Upper lobe of right lung (tissue), 1 donor: ENCODE results near the gene WDPCP. TPM values are rescaled to one million over a fixed set of nuclear protein-coding genes. Genes with fewer than 3 reads are reported as not detected.
"Not testable (repeated sequence)": the region's sequence is repeated elsewhere in the genome, so short reads cannot be mapped to it uniquely, and the experiment has no call there.

ENCODE experiments used
- ATAC-seq: fragments of 200-7000 bp; cut with Tn5 transposase; one replicate; pipeline ENCODE4 v1.9.1; 2020; ENCODE audit warnings: mild to moderate bottlenecking, moderate library complexity
- DNase-seq: peaks from one replicate; pipeline ENCODE4 v3.0.0-alpha.2; 2020
- H3K27ac ChIP-seq: fragments of 200-600 bp; one replicate; pipeline ENCODE4 v1.8.0; 2022
- H3K27me3 ChIP-seq: fragments of 200-600 bp; one replicate; pipeline ENCODE4 v1.8.0; 2022; ENCODE audit warnings: mild to moderate bottlenecking
- H3K36me3 ChIP-seq: fragments of 200-600 bp; one replicate; pipeline ENCODE4 v1.8.0; 2022
- H3K4me1 ChIP-seq: fragments of 200-600 bp; one replicate; pipeline ENCODE4 v1.8.0; 2022
- H3K4me3 ChIP-seq: fragments of 200-600 bp; one replicate; pipeline ENCODE4 v1.8.0; 2022; ENCODE audit warnings: mild to moderate bottlenecking
- H3K9me3 ChIP-seq: fragments of 200-600 bp; one replicate; pipeline ENCODE4 v1.8.0; 2022
- intact Hi-C: fragments of 100-400 bp; cut with DNase I; formaldehyde crosslinking; loops from one replicate; pipeline ENCODE4 v1.11.0; 2022
- total RNA-seq: library from RNA; stranded (reverse); fragmentation: NEBNext Ultra II Directional; extraction: Animal tissue kit (Norgen Biotek cat#: 25700); gene quantifications from one replicate; pipeline ENCODE4 v1.2.1, GENCODE V29; 2021
- TF ChIP-seq, protein P1 (sequence below): fragments of 200-600 bp; IDR thresholded peaks from one replicate; pipeline ENCODE4 v1.8.0; 2022; ENCODE audit warnings: antibody characterized with exemption
- donor health status: DM: no; HTN: yes; CAD: no; lungs with severe emphysema.

WDPCP gene
- total RNA-seq, 1 donor from 2014 or later, result 8.6 TPM

GRCh38 chr2:63092401-63092800, 495.9 kb downstream of the WDPCP start:
- no peaks in the 10 kb centered on the region for H3K36me3 ChIP-seq
- H3K27ac ChIP-seq, result no peak overlapping the region
- H3K4me1 ChIP-seq, result no peaks in the 10 kb centered on the region
- H3K27me3 ChIP-seq, result no peaks in the 10 kb centered on the region
- DNase-seq (no peak), ATAC-seq (no peak)
- no peaks in the 10 kb centered on the region for H3K9me3 ChIP-seq
- intact Hi-C loops, result no loop called here
- H3K4me3 ChIP-seq, result no peak overlapping the region
- TF ChIP-seq, protein P1, sequence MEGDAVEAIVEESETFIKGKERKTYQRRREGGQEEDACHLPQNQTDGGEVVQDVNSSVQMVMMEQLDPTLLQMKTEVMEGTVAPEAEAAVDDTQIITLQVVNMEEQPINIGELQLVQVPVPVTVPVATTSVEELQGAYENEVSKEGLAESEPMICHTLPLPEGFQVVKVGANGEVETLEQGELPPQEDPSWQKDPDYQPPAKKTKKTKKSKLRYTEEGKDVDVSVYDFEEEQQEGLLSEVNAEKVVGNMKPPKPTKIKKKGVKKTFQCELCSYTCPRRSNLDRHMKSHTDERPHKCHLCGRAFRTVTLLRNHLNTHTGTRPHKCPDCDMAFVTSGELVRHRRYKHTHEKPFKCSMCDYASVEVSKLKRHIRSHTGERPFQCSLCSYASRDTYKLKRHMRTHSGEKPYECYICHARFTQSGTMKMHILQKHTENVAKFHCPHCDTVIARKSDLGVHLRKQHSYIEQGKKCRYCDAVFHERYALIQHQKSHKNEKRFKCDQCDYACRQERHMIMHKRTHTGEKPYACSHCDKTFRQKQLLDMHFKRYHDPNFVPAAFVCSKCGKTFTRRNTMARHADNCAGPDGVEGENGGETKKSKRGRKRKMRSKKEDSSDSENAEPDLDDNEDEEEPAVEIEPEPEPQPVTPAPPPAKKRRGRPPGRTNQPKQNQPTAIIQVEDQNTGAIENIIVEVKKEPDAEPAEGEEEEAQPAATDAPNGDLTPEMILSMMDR, result no peak

GRCh38 chr2:63086687-63087086, 501.6 kb downstream of the WDPCP start:
- DNase-seq, result no peak
- TF ChIP-seq, protein P1, result no peak
- no peaks in the 10 kb centered on the region for H3K27me3 ChIP-seq
- intact Hi-C loops, result no loop called here
- no peak overlapping the region for H3K4me3 ChIP-seq
- H3K4me1 ChIP-seq, result no peaks in the 10 kb centered on the region
- ATAC-seq, result no peak
- H3K36me3 ChIP-seq, result no peaks in the 10 kb centered on the region
- H3K27ac ChIP-seq, result no peak overlapping the region
- no peaks in the 10 kb centered on the region for H3K9me3 ChIP-seq

DNA sequence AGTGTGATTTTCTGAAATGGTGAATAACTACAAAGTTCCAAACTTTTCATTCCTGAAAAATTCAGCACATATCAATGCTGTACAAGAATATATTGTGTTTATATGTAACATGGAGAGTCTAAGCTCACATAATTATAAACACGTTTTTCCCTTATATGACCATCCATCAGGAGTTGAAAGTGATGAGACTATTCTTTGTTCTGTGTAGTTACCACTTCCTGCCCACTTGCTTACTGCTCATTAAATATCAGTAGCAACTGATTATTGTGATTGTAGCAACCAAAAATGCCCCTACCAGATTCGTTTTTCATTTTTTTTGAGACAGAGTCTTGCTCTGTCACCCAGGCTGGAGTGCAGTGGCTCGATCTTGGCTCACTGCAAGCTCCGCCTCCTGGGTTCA, 506.9 kb downstream of the WDPCP start:
- Histone ChIP-seq H3K36me3 (no peaks in the 10 kb centered on the region), H3K27me3 (no peaks in the 10 kb centered on the region), H3K9me3 (no peaks in the 10 kb centered on the region), H3K4me3 (no peak overlapping the region), H3K4me1 (no peaks in the 10 kb centered on the region), H3K27ac (no peak overlapping the region)
- TF ChIP-seq, protein P1, result no peak
- intact Hi-C loops, result no loop called here
- no peak for ATAC-seq
- DNase-seq, result no peak

DNA sequence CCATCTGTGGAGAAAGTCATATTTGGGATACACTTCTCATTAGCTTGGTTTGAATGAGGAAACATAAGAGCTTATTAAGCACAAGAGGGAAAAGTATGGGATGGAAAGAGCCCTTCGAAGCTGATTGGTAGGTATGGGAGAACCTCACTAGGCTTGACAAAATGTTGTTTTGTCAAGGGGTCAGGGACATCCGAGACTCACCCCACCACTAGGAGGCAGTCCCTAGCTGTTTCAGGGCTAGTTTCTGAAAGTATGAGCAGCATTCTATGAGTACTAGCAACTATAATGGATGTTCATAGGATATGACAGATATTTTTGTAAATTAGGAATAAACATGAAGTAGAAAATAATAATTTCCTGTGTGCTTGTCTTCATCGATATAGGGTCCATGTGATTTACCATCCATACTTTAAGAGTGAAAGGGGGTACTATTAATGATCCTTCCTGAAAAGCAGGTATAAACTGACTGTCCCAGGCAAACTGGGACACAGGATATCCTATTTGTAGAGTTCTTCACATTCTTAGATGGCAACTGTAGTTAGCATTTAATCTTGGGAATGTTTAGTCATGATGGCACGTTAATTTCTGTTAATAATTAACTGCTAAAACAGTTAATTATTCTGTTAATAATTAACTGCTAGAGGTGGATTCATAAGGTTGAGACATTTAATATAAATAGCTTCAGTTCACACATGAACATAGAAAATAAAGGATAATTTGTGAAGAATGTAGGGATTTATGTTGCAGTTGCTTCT, 509.2 kb downstream of the WDPCP start:
- TF ChIP-seq, protein P1, result no peak
- DNase-seq (no peak), ATAC-seq (no peak)
- no peaks in the 10 kb centered on the region for H3K36me3 ChIP-seq
- intact Hi-C loops, result no loop called here
- no peak overlapping the region for H3K27ac ChIP-seq
- no peaks in the 10 kb centered on the region for H3K9me3 ChIP-seq
- no peaks in the 10 kb centered on the region for H3K27me3 ChIP-seq
- H3K4me3 ChIP-seq, result no peak overlapping the region
- H3K4me1 ChIP-seq, result no peaks in the 10 kb centered on the region

DNA sequence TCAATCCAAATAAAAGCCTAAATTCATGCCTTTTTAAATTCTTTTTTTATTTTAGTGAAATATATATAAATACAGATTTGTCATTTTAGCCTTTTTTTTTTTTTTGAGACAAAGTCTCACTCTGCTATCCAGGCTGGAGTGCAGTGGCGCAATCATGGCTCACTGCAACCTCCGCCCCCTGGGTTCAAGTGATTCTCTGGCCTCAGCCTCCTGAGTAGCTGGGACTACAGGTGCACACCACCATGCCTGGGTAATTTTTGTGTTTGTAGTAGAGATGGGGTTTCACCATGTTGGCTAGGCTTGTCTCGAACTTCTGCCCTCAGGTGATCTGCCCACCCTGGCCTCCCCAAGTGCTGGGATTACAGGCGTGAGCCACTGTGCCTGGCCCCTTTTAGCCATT, 513.9 kb downstream of the WDPCP start:
- H3K36me3 ChIP-seq, H3K27me3 ChIP-seq, H3K27ac ChIP-seq, H3K4me3 ChIP-seq, H3K4me1 ChIP-seq, ATAC-seq, DNase-seq, H3K9me3 ChIP-seq, intact Hi-C loops: not testable (repeated sequence)

DNA sequence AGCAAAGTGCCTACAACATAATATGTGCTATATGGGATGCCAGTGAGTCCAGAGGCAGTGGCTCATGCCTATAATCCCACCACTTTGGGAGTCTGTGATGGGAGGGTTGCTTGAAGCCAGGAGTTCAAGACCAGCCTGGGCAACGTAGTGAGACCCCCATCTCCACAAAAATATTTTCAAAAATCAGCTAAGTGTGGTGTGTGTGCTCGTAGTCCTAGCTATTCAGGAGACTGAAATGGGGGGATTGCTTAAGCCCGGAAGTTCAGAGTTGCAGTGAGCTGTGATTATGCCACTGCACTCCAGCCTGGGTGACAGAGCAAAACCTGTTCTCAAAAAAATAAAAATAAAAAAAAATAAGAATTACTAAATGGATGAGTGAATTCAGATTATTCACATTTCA, 514.3 kb downstream of the WDPCP start:
- ATAC-seq, result no peak
- intact Hi-C loops, result no loop called here
- Histone ChIP-seq H3K27ac (no peak overlapping the region), H3K27me3 (no peaks in the 10 kb centered on the region), H3K4me3 (no peak overlapping the region), H3K36me3 (no peaks in the 10 kb centered on the region), H3K9me3 (no peaks in the 10 kb centered on the region), H3K4me1 (no peaks in the 10 kb centered on the region)
- DNase-seq, result no peak
- TF ChIP-seq, protein P1, result no peak
